Mucosa of rectum (tissue), 2 donors: ENCODE data around the gene MAST4.

Experiments
- H3K27ac ChIP-seq, 2 donors: one replicate each; pipeline ENCODE4 v1.7.0; 2013; ENCODE audit warnings: inconsistent platforms in 2 of 2, low read depth in 2 of 2, low read length in 2 of 2
- H3K27me3 ChIP-seq, 2 donors: one replicate each; pipeline ENCODE4 v1.7.0; 2013; ENCODE audit warnings: low read length in 2 of 2; ENCODE audit not compliant: control insufficient read depth in 2 of 2, insufficient read depth in 2 of 2
- H3K36me3 ChIP-seq, 2 donors: one replicate each; pipeline ENCODE4 v1.7.0; 2013; ENCODE audit warnings: low read length in 2 of 2; ENCODE audit not compliant: control insufficient read depth in 2 of 2, insufficient read depth in 2 of 2
- H3K4me1 ChIP-seq, 2 donors: one replicate each; pipeline ENCODE4 v1.7.0; 2013; ENCODE audit warnings: low read length in 2 of 2, mild to moderate bottlenecking in 1 of 2; ENCODE audit not compliant: control insufficient read depth in 2 of 2, insufficient read depth in 2 of 2
- H3K4me3 ChIP-seq, 2 donors: one replicate each; pipeline ENCODE4 v1.7.0; 2013; ENCODE audit warnings: low read length in 2 of 2
- H3K9ac ChIP-seq, 2 donors: one replicate each; pipeline ENCODE4 v1.7.0; 2013; ENCODE audit warnings: low read length in 2 of 2, low read depth in 1 of 2, mild to moderate bottlenecking in 1 of 2
- H3K9me3 ChIP-seq, 2 donors: one replicate each; pipeline ENCODE4 v1.7.0; 2013; ENCODE audit warnings: low read length in 2 of 2; ENCODE audit not compliant: control insufficient read depth in 2 of 2
- donor health status: healthy.
- donor health status: Normal muscosa, but diverticular disease.

Gene MAST4

GRCh38 chr5:66931651-66932050 lies 335.5 kb downstream of the MAST4 start:
- Histone ChIP-seq H3K4me1 (no peaks in the 10 kb centered on the region), H3K36me3 (no peaks in the 10 kb centered on the region), H3K9ac (no peak overlapping the region), H3K27me3 (no peaks in the 10 kb centered on the region), H3K27ac (no peak overlapping the region), H3K4me3 (no peak overlapping the region), H3K9me3 (no peaks in the 10 kb centered on the region)

- Histone ChIP-seq H3K9ac (no peak overlapping the region), H3K27ac (no peak overlapping the region), H3K9me3 (no peaks in the 10 kb centered on the region), H3K4me1 (no peaks in the 10 kb centered on the region), H3K4me3 (no peak overlapping the region), H3K36me3 (no peaks in the 10 kb centered on the region), H3K27me3 (no peaks in the 10 kb centered on the region)
These were observed 336.3 kb downstream of the MAST4 start for GRCh38 chr5:66932457-66932856.

GRCh38 chr5:66933066-66933465 lies 336.9 kb downstream of the MAST4 start:
- Histone ChIP-seq H3K4me1 (no peaks in the 10 kb centered on the region), H3K27ac (no peak overlapping the region), H3K9me3 (no peaks in the 10 kb centered on the region), H3K4me3 (no peak overlapping the region), H3K36me3 (no peaks in the 10 kb centered on the region), H3K9ac (no peak overlapping the region), H3K27me3 (no peaks in the 10 kb centered on the region)

GRCh38 chr5:66939094-66939493 lies 342.9 kb downstream of the MAST4 start:
- Histone ChIP-seq H3K27ac (no peak overlapping the region), H3K9me3 (no peaks in the 10 kb centered on the region), H3K4me1 (no peaks in the 10 kb centered on the region), H3K4me3 (no peak overlapping the region), H3K9ac (no peak overlapping the region), H3K36me3 (no peaks in the 10 kb centered on the region), H3K27me3 (no peaks in the 10 kb centered on the region)

GRCh38 chr5:66945389-66946349 lies 349.5 kb downstream of the MAST4 start:
- Histone ChIP-seq H3K4me1 (no peaks in the 10 kb centered on the region), H3K9ac (no peak overlapping the region), H3K27ac (no peak overlapping the region)

GRCh38 chr5:66947458-66947857 lies 351.3 kb downstream of the MAST4 start:
- H3K27me3 ChIP-seq: no peaks in the 10 kb centered on the region
- no peaks in the 10 kb centered on the region for H3K4me1 ChIP-seq
- H3K4me3 ChIP-seq: no peak overlapping the region
- H3K9me3 ChIP-seq: no peaks in the 10 kb centered on the region
- no peak overlapping the region for H3K27ac ChIP-seq
- H3K9ac ChIP-seq: no peak overlapping the region
- H3K36me3 ChIP-seq: no peaks in the 10 kb centered on the region

More at GRCh38 chr5:66945389-66946349, 349.5 kb downstream of the MAST4 start:
- no peaks in the 10 kb centered on the region for H3K36me3 ChIP-seq
- no peaks in the 10 kb centered on the region for H3K9me3 ChIP-seq
- H3K27me3 ChIP-seq: no peaks in the 10 kb centered on the region
- H3K4me3 ChIP-seq: no peak overlapping the region

GRCh38 chr5:66949066-66949465 lies 352.9 kb downstream of the MAST4 start:
- no peak overlapping the region for H3K4me3 ChIP-seq
- no peaks in the 10 kb centered on the region for H3K27me3 ChIP-seq
- no peaks in the 10 kb centered on the region for H3K9me3 ChIP-seq
- H3K36me3 ChIP-seq: no peaks in the 10 kb centered on the region
- no peaks in the 10 kb centered on the region for H3K4me1 ChIP-seq
- H3K27ac ChIP-seq: no peak overlapping the region
- H3K9ac ChIP-seq: no peak overlapping the region

- H3K27me3 ChIP-seq: no peaks in the 10 kb centered on the region
- H3K27ac ChIP-seq: no peak overlapping the region
- H3K4me1 ChIP-seq: no peaks in the 10 kb centered on the region
- no peaks in the 10 kb centered on the region for H3K36me3 ChIP-seq
- H3K9ac ChIP-seq: no peak overlapping the region
- no peaks in the 10 kb centered on the region for H3K9me3 ChIP-seq
- H3K4me3 ChIP-seq: no peak overlapping the region
These were observed 356.0 kb downstream of the MAST4 start for GRCh38 chr5:66952153-66952552.

- Histone ChIP-seq H3K9ac (no peak overlapping the region), H3K27me3 (no peaks in the 10 kb centered on the region), H3K4me3 (no peak overlapping the region), H3K36me3 (no peaks in the 10 kb centered on the region), H3K4me1 (peaks cover 4 to 5% of the 10 kb centered on the region in 2 donors), H3K9me3 (no peaks in the 10 kb centered on the region), H3K27ac (no peak overlapping the region)
These were observed 360.2 kb downstream of the MAST4 start for GRCh38 chr5:66956439-66956838.

GRCh38 chr5:66958201-66958979 lies 362.2 kb downstream of the MAST4 start:
- Histone ChIP-seq H3K4me3 (peak overlapping the region; percentile 20 to 58), H3K9ac (no peak overlapping the region), H3K9me3 (no peaks in the 10 kb centered on the region), H3K27me3 (no peaks in the 10 kb centered on the region), H3K4me1 (peaks cover 4 to 5% of the 10 kb centered on the region in 2 donors), H3K27ac (no peak overlapping the region), H3K36me3 (no peaks in the 10 kb centered on the region)
